Measurements from ENCODE around the gene FRMD4A.

DNA sequence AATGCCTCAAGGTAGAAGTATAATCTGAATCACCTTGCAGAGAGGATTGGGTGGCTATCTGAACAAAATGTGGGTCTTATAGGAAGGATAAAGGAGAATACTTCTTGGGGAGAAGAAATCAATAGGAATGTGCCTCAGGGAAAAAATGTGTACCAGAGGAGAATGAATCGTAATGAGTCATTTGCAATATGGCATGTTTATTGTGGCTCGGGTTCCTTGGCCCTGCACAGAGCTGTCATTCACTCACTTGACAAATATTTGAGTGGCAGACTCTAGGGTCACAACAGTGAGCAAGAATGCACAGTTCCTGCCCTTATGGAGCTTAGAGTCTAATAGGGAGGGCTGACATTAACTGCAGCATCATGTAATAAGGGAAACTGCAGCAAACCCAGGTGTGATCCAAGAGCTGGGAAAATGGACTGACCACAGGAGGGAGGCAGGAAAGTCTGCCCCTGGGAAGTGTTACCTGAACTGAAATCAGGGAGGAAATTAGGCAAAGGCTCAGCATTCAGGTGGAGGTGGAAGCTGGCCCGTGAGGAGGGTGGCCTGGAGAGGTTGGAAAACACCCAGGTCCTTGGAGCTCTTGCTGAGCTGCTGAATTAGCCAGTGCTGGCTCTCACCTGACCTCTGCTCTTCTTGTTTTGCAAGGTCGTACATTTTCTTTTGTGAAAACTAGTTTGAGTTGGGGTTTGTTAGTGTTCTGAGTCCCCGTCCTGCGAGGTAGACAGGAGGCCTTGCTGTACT is 203.9 kb downstream of the FRMD4A start:
- TF ChIP-seq POLR2AphosphoS5 (IDR thresholded peaks at IDR 0.05; ENCODE audit: low read length): no peak
- no peak for TF ChIP-seq MYC (IDR thresholded peaks at IDR 0.05; ENCODE audit: insufficient read depth, insufficient read length, insufficient replicate concordance, low read length, severe bottlenecking)
- TF ChIP-seq STAT1 (conservative IDR thresholded peaks at IDR 0.05): no peak
- no peak for TF ChIP-seq RFX5 (IDR thresholded peaks at IDR 0.05; ENCODE audit: low read depth, low read length)
- TF ChIP-seq, protein P1, sequence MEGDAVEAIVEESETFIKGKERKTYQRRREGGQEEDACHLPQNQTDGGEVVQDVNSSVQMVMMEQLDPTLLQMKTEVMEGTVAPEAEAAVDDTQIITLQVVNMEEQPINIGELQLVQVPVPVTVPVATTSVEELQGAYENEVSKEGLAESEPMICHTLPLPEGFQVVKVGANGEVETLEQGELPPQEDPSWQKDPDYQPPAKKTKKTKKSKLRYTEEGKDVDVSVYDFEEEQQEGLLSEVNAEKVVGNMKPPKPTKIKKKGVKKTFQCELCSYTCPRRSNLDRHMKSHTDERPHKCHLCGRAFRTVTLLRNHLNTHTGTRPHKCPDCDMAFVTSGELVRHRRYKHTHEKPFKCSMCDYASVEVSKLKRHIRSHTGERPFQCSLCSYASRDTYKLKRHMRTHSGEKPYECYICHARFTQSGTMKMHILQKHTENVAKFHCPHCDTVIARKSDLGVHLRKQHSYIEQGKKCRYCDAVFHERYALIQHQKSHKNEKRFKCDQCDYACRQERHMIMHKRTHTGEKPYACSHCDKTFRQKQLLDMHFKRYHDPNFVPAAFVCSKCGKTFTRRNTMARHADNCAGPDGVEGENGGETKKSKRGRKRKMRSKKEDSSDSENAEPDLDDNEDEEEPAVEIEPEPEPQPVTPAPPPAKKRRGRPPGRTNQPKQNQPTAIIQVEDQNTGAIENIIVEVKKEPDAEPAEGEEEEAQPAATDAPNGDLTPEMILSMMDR (IDR thresholded peaks at IDR 0.05 in 2 of 3, conservative IDR thresholded peaks at IDR 0.05 in 1 of 3; ENCODE audit: control insufficient read depth in 2 of 3, extremely low read depth in 1 of 3, insufficient read depth in 1 of 3, low read depth in 3 of 3, low read length in 3 of 3): no peak
- TF ChIP-seq, protein P2, sequence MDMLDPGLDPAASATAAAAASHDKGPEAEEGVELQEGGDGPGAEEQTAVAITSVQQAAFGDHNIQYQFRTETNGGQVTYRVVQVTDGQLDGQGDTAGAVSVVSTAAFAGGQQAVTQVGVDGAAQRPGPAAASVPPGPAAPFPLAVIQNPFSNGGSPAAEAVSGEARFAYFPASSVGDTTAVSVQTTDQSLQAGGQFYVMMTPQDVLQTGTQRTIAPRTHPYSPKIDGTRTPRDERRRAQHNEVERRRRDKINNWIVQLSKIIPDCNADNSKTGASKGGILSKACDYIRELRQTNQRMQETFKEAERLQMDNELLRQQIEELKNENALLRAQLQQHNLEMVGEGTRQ (IDR thresholded peaks at IDR 0.05; ENCODE audit: borderline replicate concordance, low read depth, low read length): no peak

All from GM12878 (cell line).